Natural killer cell (primary cell): ENCODE results near the gene EDARADD. TPM values are rescaled to one million over a fixed set of nuclear protein-coding genes. Genes with fewer than 3 reads are reported as not detected.

Source experiments
- ATAC-seq, 3 donors: fragments of 150-1000 bp in 2 of 3; fragments of 200-7000 bp in 1 of 3; cut with Tn5 transposase; 1 replicate in 1 of 3; 2 replicates in 2 of 3; pipeline ENCODE4 v1.10.0; 2021; ENCODE audit warnings: mild to moderate bottlenecking in 2 of 3, moderate library complexity in 2 of 3
- DNase-seq, 2 donors: peaks; one replicate each; pipeline versions ENCODE4 v3.0.0 to v3.0.0-alpha.2; 2013 to 2021; ENCODE audit warnings: mixed read lengths in 1 of 2
- H3K27ac ChIP-seq: one replicate; pipeline ENCODE4 v1.5.1; 2013; ENCODE audit warnings: mild to moderate bottlenecking, low read length
- H3K27me3 ChIP-seq: one replicate; pipeline ENCODE4 v1.6.1; 2013; ENCODE audit warnings: low read length; ENCODE audit not compliant: control insufficient read depth, insufficient read depth
- H3K36me3 ChIP-seq: one replicate; pipeline ENCODE4 v1.6.1; 2013; ENCODE audit warnings: low read length; ENCODE audit not compliant: control insufficient read depth, insufficient read depth
- H3K4me1 ChIP-seq: one replicate; pipeline ENCODE4 v1.6.1; 2013; ENCODE audit warnings: low read length; ENCODE audit not compliant: control insufficient read depth, insufficient read depth
- H3K4me3 ChIP-seq: one replicate; pipeline ENCODE4 v1.5.1; 2013; ENCODE audit warnings: low read length
- H3K9me3 ChIP-seq: one replicate; pipeline ENCODE4 v1.6.1; 2013; ENCODE audit warnings: low read length; ENCODE audit not compliant: control insufficient read depth, insufficient read depth
- H3K27ac Mint-ChIP-seq, 2 donors: one replicate each; pipeline ENCODE4 v1.8.0; 2022; ENCODE audit warnings: mild to moderate bottlenecking in 2 of 2, mixed read lengths in 2 of 2, moderate library complexity in 1 of 2
- H3K27me3 Mint-ChIP-seq, 2 donors: one replicate each; pipeline ENCODE4 v1.8.0; 2022; ENCODE audit warnings: low read depth in 2 of 2, mixed read lengths in 2 of 2
- H3K36me3 Mint-ChIP-seq: one replicate; pipeline ENCODE4 v1.8.0; 2022; ENCODE audit warnings: mixed read lengths
- H3K4me1 Mint-ChIP-seq, 2 donors: one replicate each; pipeline ENCODE4 v1.8.0; 2022; ENCODE audit warnings: mixed read lengths in 2 of 2
- H3K4me3 Mint-ChIP-seq: one replicate; pipeline ENCODE4 v1.8.0; 2022; ENCODE audit warnings: mild to moderate bottlenecking, moderate library complexity, mixed read lengths
- H3K9me3 Mint-ChIP-seq, 2 donors: one replicate each; pipeline ENCODE4 v1.8.0; 2022; ENCODE audit warnings: mixed read lengths in 2 of 2
- WGBS: methylation state at CpG from one replicate; pipeline ENCODE4 v1.1.7; 2013; ENCODE audit warnings: missing lambda C conversion rate; ENCODE audit not compliant: insufficient coverage; 5-methylcytosine and 5-hydroxymethylcytosine counted together
- intact Hi-C: fragments of 100-400 bp; cut with micrococcal nuclease; formaldehyde crosslinking; loops from one replicate; pipeline ENCODE4 v1.14.2; 2022
- total RNA-seq, 4 donors: library from RNA; stranded (reverse); fragments of 120-200 nt in 1 of 4; gene quantifications; one replicate each; pipeline versions ENCODE4 v1.2.3 to v1.2.4, GENCODE V29; 2013 to 2022
- TF ChIP-seq, protein P1 (sequence below): fragments of 200-600 bp; IDR thresholded peaks from one replicate; pipeline ENCODE4 v1.8.0; 2022; ENCODE audit warnings: antibody characterized with exemption

Gene EDARADD
- total RNA-seq, 3 donors from 2014 or later (not counting 1 experiment from before 2014, with no cell fraction given) = 2.0 to 5.4 (median 2.6) TPM

DNA sequence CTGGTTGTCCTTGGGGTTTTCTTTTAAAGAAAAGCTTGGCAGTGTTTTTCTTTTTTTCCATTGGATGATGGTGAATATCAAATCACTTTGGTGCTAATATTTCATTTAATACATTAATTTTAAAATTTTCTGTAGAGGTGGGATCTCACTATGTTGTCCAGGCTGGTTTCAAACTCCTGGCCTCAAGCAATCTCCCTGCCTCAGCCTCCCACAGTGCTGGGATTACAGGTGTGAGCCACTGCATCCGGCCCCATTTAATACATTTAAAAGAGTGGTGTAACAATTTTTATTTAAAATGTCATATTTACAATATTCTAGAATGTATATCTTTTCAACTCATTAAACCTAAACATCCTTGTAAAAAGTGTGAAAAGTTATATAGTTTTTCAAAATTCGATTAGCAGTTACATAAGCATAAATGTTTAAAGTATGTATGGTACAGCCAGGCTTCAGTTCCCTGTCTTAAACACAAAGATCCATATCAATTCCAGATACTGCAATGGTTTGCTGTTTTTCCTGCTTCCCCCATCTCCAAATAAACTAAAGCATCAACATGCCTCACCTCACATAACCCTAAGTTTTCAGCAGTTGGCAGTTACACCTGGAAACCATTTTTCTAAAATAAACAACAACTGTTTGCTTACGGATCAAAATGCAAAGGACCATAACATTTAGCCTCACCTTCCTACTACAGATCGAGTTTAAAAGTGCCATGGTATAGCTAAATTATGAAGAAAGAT lies 120.8 kb downstream of the EDARADD start:
- DNase-seq = no peak
- ATAC-seq = no peak
- Histone ChIP-seq H3K27ac (no peak overlapping the region), H3K4me3 (no peak overlapping the region), H3K9me3 (no peaks in the 10 kb centered on the region), H3K36me3 (no peaks in the 10 kb centered on the region), H3K27me3 (no peaks in the 10 kb centered on the region), H3K4me1 (peaks cover 7% of the 10 kb centered on the region)
- WGBS = no CpG with 5 or more reads among the region's 4 CpGs
- Mint-ChIP-seq H3K4me1 (peaks cover 0 to 12% of the 10 kb centered on the region in 2 donors), H3K27me3 (peaks cover 8 to 9% of the 10 kb centered on the region in 2 donors), H3K27ac (no peak overlapping the region), H3K4me3 (no peak overlapping the region), H3K36me3 (no peaks in the 10 kb centered on the region), H3K9me3 (no peaks in the 10 kb centered on the region)
- TF ChIP-seq, protein P1, sequence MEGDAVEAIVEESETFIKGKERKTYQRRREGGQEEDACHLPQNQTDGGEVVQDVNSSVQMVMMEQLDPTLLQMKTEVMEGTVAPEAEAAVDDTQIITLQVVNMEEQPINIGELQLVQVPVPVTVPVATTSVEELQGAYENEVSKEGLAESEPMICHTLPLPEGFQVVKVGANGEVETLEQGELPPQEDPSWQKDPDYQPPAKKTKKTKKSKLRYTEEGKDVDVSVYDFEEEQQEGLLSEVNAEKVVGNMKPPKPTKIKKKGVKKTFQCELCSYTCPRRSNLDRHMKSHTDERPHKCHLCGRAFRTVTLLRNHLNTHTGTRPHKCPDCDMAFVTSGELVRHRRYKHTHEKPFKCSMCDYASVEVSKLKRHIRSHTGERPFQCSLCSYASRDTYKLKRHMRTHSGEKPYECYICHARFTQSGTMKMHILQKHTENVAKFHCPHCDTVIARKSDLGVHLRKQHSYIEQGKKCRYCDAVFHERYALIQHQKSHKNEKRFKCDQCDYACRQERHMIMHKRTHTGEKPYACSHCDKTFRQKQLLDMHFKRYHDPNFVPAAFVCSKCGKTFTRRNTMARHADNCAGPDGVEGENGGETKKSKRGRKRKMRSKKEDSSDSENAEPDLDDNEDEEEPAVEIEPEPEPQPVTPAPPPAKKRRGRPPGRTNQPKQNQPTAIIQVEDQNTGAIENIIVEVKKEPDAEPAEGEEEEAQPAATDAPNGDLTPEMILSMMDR = no peak
- intact Hi-C loops = no loop called here

- 66% methylated on average over 4 of the region's 4 CpGs for WGBS
- no peaks in the 10 kb centered on the region for H3K9me3 ChIP-seq
- DNase-seq (no peak), ATAC-seq (no peak)
- Mint-ChIP-seq H3K9me3 (no peaks in the 10 kb centered on the region), H3K4me3 (no peak overlapping the region), H3K27me3 (peaks cover 8 to 11% of the 10 kb centered on the region in 2 donors), H3K4me1 (peaks cover 0 to 12% of the 10 kb centered on the region in 2 donors), H3K27ac (no peak overlapping the region), H3K36me3 (no peaks in the 10 kb centered on the region)
- intact Hi-C loops = no loop called here
- no peaks in the 10 kb centered on the region for H3K27me3 ChIP-seq
- H3K4me3 ChIP-seq = no peak overlapping the region
- TF ChIP-seq, protein P1 = no peak
- H3K36me3 ChIP-seq = no peaks in the 10 kb centered on the region
- peaks cover 7% of the 10 kb centered on the region for H3K4me1 ChIP-seq
- no peak overlapping the region for H3K27ac ChIP-seq
These were observed 121.4 kb downstream of the EDARADD start for GRCh38 chr1:236515443-236515958.

GRCh38 chr1:236516929-236517704 lies 123.0 kb downstream of the EDARADD start:
- Mint-ChIP-seq H3K4me3 (no peak overlapping the region), H3K4me1 (peaks cover 0 to 12% of the 10 kb centered on the region in 2 donors), H3K27me3 (peaks cover 8 to 16% of the 10 kb centered on the region in 2 donors), H3K36me3 (no peaks in the 10 kb centered on the region), H3K27ac (peak overlapping the region in 1 of 2 donors; percentile 16), H3K9me3 (no peaks in the 10 kb centered on the region)
- Histone ChIP-seq H3K27ac (peak overlapping the region; percentile 40), H3K36me3 (no peaks in the 10 kb centered on the region), H3K4me1 (peaks cover 7% of the 10 kb centered on the region), H3K27me3 (no peaks in the 10 kb centered on the region), H3K4me3 (no peak overlapping the region), H3K9me3 (no peaks in the 10 kb centered on the region)
- 48% methylated on average over 5 of the region's 8 CpGs for WGBS
- intact Hi-C loops = no loop called here
- DNase-seq (peak in 1 of 2 donors; percentile 70), ATAC-seq (peak in 2 of 3 donors; percentile 37 to 47)
- TF ChIP-seq, protein P1 = no peak
